Karpas-422 (cell line): ENCODE data around the gene PTGER4. TPM values are rescaled to one million over a fixed set of nuclear protein-coding genes. Genes with fewer than 3 reads are reported as not detected.

ENCODE experiments used
- DNase-seq: peaks from one replicate; pipeline ENCODE4 v3.0.0-alpha.2; 2015
- H2AFZ ChIP-seq: fragments of 200-600 bp; sonication (generic); 2 replicates; pipeline ENCODE4 v1.6.1; 2014; ENCODE audit warnings: antibody characterized with exemption, low read length, mixed read lengths
- H3K27ac ChIP-seq: fragments of 200-600 bp; sonication (generic); 2 replicates; pipeline ENCODE4 v1.5.1; 2014; ENCODE audit warnings: mild to moderate bottlenecking, low read length, moderate library complexity
- H3K27me3 ChIP-seq: fragments of 200-600 bp; sonication (generic); 2 replicates; pipeline ENCODE4 v1.6.1; 2014; ENCODE audit warnings: low read length, mixed read lengths
- H3K36me3 ChIP-seq: fragments of 200-600 bp; sonication (generic); 2 replicates; pipeline ENCODE4 v1.6.1; 2014; ENCODE audit warnings: low read length, mixed read lengths; ENCODE audit not compliant: insufficient read depth
- H3K4me1 ChIP-seq: fragments of 200-600 bp; sonication (generic); 2 replicates; pipeline ENCODE4 v1.6.1; 2014; ENCODE audit warnings: mild to moderate bottlenecking, low read length, mixed read lengths
- H3K4me2 ChIP-seq: fragments of 200-600 bp; sonication (generic); 2 replicates; pipeline ENCODE4 v1.6.1; 2014; ENCODE audit warnings: low read length, low read depth, mild to moderate bottlenecking; ENCODE audit not compliant: poor library complexity, severe bottlenecking
- H3K4me3 ChIP-seq: fragments of 200-600 bp; sonication (generic); 2 replicates; pipeline ENCODE4 v1.5.1; 2014; ENCODE audit warnings: mild to moderate bottlenecking, antibody characterized with exemption, low read length, mixed read lengths
- H3K79me2 ChIP-seq: fragments of 200-600 bp; sonication (generic); 2 replicates; pipeline ENCODE4 v1.6.1; 2014; ENCODE audit warnings: mild to moderate bottlenecking, low read length, mixed read lengths
- H3K9ac ChIP-seq: fragments of 200-600 bp; sonication (generic); 2 replicates; pipeline ENCODE4 v1.6.0; 2014; ENCODE audit warnings: low read length
- H3K9me2 ChIP-seq: fragments of 200-600 bp; sonication (generic), shearing (Covaris generic); replicated peaks from 2 replicates; pipeline ENCODE4 v1.6.0; 2014; ENCODE audit warnings: mild to moderate bottlenecking, low read length, moderate library complexity; ENCODE audit not compliant: insufficient read depth
- H3K9me3 ChIP-seq: fragments of 300-700, 200-600 bp; sonication (generic); 2 replicates; pipeline ENCODE4 v1.6.1; 2014; ENCODE audit warnings: low read length, mixed read lengths
- H4K20me1 ChIP-seq: fragments of 200-600 bp; sonication (generic); 2 replicates; pipeline ENCODE4 v1.6.1; 2014; ENCODE audit warnings: mild to moderate bottlenecking, antibody characterized with exemption, low read length, low read depth; ENCODE audit not compliant: insufficient read depth
- total RNA-seq: library from RNA; depleted of rRNA; stranded (reverse); fragments of >200 nt; shearing (Covaris generic); gene quantifications from 2 replicates; pipeline ENCODE4 v1.2.3, GENCODE V29; 2014; ENCODE audit warnings: low replicate concordance

PTGER4 gene
- total RNA-seq, 1 experiment from 2014 or later, result not detected

DNA sequence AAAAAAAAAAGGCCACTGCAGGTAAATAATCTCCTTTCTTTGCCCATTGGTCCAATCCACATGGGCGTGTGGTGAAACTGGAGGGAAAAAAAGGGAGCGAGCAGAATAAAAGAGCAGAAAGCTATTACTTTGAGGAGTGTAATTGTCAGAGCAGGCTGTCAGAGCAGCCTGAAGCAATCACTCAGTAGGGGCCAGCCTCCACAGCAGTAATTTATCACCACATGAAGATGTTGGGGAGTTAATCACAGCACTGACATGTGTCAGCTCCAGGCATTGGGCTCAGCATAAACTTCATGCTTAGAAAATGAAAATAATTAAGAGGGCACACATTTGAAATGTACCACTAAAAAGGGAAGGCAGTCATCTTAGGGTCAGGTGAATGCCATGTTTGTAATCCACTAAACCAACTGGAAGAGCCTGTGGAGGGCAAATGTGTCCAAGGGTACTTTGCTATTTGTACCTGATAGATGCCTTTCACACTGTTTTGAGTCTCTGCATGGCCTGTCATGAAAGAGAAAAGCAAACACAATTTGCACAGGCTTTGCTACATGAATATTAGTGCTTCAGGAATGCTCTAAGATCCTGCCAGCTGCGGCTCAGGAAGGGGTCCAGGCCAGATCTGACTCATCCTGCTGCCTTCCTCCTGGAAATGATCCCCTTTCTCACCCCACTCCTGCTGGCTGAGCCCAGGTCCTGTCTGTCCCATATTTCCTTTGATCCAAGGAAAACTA, 2.9 kb upstream of the PTGER4 start:
- Histone ChIP-seq H3K4me1 (peaks cover 26% of the 10 kb centered on the region), H3K36me3 (no peaks in the 10 kb centered on the region), H4K20me1 (no peaks in the 10 kb centered on the region; the same call in 1 of the 2 replicates), H3K27me3 (peaks cover 3% of the 10 kb centered on the region; the same call in 1 of the 2 replicates), H2AFZ (no peak overlapping the region), H3K9me3 (no peaks in the 10 kb centered on the region), H3K9me2 (no peaks in the 10 kb centered on the region), H3K79me2 (no peaks in the 10 kb centered on the region), H3K27ac (no peak overlapping the region), H3K4me2 (no peak overlapping the region), H3K4me3 (no peak overlapping the region), H3K9ac (no peak overlapping the region)
- DNase-seq, result peak; percentile 36

DNA sequence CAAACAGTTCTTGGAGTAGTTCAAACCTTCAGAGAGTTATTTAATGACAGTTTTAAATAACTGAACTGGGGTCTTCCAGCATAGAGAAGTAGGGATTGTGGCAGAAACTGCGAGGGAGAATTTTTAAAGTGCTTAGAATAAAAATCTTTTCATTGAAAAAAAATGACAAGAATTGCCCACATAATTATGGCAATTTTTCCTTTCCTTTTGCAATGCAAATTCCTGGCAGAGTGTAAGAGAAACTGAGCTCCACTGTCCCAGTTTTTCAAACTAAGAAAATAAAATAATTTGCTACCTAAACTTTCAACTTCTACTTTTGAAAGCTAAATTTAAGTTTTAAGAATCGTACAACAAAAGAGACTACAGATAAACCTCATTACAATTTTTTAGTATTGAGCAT, 2.3 kb upstream of the PTGER4 start:
- no peak overlapping the region for H3K4me2 ChIP-seq
- no peak overlapping the region for H2AFZ ChIP-seq
- no peaks in the 10 kb centered on the region for H3K9me2 ChIP-seq
- H3K9ac ChIP-seq, result no peak overlapping the region
- peaks cover 29% of the 10 kb centered on the region for H3K4me1 ChIP-seq
- peaks cover 3% of the 10 kb centered on the region; the same call in 1 of the 2 replicates for H3K27me3 ChIP-seq
- no peaks in the 10 kb centered on the region for H3K36me3 ChIP-seq
- H3K4me3 ChIP-seq, result no peak overlapping the region
- no peaks in the 10 kb centered on the region; the same call in 1 of the 2 replicates for H4K20me1 ChIP-seq
- DNase-seq, result no peak
- no peaks in the 10 kb centered on the region for H3K9me3 ChIP-seq
- H3K79me2 ChIP-seq, result no peaks in the 10 kb centered on the region
- H3K27ac ChIP-seq, result no peak overlapping the region

DNA sequence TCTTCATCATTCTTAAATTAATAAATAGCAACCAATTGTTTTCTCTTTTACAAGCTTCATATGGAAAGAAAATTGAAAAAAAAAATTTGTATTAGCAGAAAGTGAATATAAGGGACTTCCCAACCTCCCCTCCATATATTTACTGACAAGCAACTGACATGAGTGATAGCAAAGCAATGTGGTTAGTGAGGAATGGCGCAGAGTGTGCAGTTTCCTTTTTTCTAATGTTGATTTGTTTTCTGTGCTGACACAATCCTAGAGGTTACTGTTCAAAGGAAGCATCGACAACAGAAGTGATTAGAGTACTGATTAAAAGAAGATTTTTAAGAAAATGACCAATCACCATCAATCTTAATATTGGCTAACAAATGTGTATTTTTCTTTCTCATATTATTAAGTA, 1.7 kb upstream of the PTGER4 start:
- Histone ChIP-seq H3K4me2 (no peak overlapping the region), H3K36me3 (no peaks in the 10 kb centered on the region), H3K4me3 (no peak overlapping the region), H2AFZ (no peak overlapping the region), H4K20me1 (no peaks in the 10 kb centered on the region; the same call in 1 of the 2 replicates), H3K9ac (no peak overlapping the region), H3K27ac (no peak overlapping the region), H3K9me3 (no peaks in the 10 kb centered on the region), H3K9me2 (no peaks in the 10 kb centered on the region), H3K4me1 (peaks cover 29% of the 10 kb centered on the region), H3K79me2 (no peaks in the 10 kb centered on the region), H3K27me3 (peaks cover 3% of the 10 kb centered on the region; the same call in 1 of the 2 replicates)
- DNase-seq, result no peak

DNA sequence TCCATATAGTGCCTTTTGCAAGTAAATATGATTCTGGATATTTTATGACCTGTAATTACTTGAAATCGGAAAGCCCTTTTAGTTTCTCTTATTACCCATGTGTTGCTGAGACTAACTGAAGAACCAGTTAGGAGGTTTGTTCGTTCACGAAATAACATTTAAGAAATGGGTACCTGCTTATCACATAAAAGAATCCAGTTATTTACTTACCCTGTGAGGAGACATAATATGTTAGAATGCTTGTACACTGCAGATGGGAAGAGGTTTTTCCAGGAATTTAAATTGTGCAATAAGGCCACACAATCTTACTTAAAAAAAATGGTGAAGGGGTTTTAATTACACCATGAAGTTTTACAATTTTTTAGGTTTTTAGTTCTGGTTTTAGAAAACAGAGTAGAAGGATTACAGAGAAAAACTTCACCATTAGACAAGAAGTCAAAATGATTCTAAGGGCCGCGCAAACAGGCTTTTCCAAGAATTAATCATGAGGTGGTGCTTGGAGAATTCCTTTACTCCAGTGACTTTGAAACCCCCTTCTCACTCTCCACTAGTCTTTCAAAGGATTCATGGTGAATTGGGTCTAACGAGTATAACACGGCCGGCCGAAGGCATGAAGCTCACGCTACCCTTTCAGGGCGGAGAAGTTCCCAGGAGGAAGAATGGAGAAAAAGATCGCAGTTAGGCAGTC, 1.1 kb upstream of the PTGER4 start:
- Histone ChIP-seq H3K27ac (no peak overlapping the region), H3K79me2 (no peaks in the 10 kb centered on the region), H4K20me1 (no peaks in the 10 kb centered on the region; the same call in 1 of the 2 replicates), H3K27me3 (peaks cover 3% of the 10 kb centered on the region; the same call in 1 of the 2 replicates), H3K4me3 (peak overlapping the region; percentile 56), H3K9me3 (no peaks in the 10 kb centered on the region), H3K9ac (peak overlapping the region; percentile 42), H2AFZ (peak overlapping the region; percentile 7; the same call in 1 of the 2 replicates), H3K36me3 (no peaks in the 10 kb centered on the region), H3K4me1 (peaks cover 29% of the 10 kb centered on the region), H3K9me2 (no peaks in the 10 kb centered on the region), H3K4me2 (peak overlapping the region; percentile 77)
- DNase-seq, result no peak

DNA sequence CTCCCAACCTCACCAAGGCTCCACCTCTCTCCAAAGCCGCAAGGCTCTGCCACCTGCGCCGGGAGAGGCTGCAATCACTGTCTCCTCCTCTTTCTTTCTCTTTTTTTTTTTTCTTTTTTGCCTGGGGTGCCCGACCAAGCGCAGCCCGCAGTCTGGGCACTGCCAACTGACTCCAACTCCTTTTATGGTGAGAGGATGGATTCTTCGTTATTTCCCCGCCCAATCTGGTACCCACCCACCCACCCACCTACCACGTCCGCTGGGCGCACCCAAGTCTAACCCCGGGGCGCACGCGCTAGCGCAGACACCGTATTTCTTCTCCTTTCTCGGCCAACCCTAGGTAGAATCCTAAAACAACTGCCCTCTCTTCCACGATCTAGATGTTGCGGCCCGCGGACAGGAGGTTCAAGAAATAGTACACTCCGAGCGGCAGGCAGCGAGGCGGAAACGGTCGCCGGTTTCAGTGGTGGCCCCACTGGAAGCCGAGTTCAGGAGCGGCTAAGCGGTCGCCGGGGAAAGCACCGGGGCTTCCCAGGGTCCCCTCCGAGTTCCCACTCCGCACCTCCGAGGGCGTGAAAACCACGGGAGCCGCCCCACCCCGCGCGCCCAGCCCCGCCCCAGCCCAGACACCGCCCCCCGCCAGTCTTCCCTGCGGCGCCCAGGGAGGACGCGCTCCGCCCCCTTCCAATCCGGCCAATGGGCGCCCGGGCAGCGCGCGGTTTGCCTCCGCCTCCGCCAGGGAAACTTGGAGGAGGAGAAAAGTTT, 385 bp upstream of the PTGER4 start:
- H3K79me2 ChIP-seq, result no peaks in the 10 kb centered on the region
- H3K9me2 ChIP-seq, result no peaks in the 10 kb centered on the region
- peak; percentile 89 for DNase-seq
- H2AFZ ChIP-seq, result peak overlapping the region; percentile 89; the same call in 1 of the 2 replicates
- H3K27me3 ChIP-seq, result peaks cover 3% of the 10 kb centered on the region; the same call in 1 of the 2 replicates
- peak overlapping the region; percentile 70 for H3K9ac ChIP-seq
- H3K36me3 ChIP-seq, result no peaks in the 10 kb centered on the region
- H3K27ac ChIP-seq, result no peak overlapping the region
- H3K4me1 ChIP-seq, result peaks cover 29% of the 10 kb centered on the region
- peak overlapping the region; percentile 65 for H3K4me3 ChIP-seq
- no peaks in the 10 kb centered on the region for H3K9me3 ChIP-seq
- H3K4me2 ChIP-seq, result peak overlapping the region; percentile 77
- no peaks in the 10 kb centered on the region; the same call in 1 of the 2 replicates for H4K20me1 ChIP-seq

DNA sequence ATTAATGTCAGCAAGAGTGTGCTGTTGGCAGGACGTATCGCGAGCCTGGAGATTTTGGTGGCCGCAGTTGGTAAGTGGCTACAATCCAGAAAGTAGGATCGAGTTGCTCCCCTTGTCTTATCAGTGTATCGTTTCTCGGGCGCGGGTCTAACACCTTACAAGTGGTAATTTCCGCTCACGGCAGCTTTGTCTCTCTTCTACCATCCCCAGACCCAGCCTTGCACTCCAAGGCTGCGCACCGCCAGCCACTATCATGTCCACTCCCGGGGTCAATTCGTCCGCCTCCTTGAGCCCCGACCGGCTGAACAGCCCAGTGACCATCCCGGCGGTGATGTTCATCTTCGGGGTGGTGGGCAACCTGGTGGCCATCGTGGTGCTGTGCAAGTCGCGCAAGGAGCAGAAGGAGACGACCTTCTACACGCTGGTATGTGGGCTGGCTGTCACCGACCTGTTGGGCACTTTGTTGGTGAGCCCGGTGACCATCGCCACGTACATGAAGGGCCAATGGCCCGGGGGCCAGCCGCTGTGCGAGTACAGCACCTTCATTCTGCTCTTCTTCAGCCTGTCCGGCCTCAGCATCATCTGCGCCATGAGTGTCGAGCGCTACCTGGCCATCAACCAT, 1.1 kb downstream of the PTGER4 start:
- Histone ChIP-seq H3K4me3 (peak overlapping the region; percentile 65; the same call in 1 of the 2 replicates), H3K27ac (no peak overlapping the region), H3K9me2 (no peaks in the 10 kb centered on the region), H3K36me3 (no peaks in the 10 kb centered on the region), H3K9ac (no peak overlapping the region), H2AFZ (0 out of 2 replicates have a peak overlapping the region, but pooled peaks have one; percentile 46), H4K20me1 (no peaks in the 10 kb centered on the region; the same call in 1 of the 2 replicates), H3K4me2 (peak overlapping the region; percentile 77), H3K79me2 (no peaks in the 10 kb centered on the region), H3K9me3 (no peaks in the 10 kb centered on the region), H3K27me3 (peaks cover 3% of the 10 kb centered on the region; the same call in 1 of the 2 replicates), H3K4me1 (peaks cover 29% of the 10 kb centered on the region)
- no peak for DNase-seq

DNA sequence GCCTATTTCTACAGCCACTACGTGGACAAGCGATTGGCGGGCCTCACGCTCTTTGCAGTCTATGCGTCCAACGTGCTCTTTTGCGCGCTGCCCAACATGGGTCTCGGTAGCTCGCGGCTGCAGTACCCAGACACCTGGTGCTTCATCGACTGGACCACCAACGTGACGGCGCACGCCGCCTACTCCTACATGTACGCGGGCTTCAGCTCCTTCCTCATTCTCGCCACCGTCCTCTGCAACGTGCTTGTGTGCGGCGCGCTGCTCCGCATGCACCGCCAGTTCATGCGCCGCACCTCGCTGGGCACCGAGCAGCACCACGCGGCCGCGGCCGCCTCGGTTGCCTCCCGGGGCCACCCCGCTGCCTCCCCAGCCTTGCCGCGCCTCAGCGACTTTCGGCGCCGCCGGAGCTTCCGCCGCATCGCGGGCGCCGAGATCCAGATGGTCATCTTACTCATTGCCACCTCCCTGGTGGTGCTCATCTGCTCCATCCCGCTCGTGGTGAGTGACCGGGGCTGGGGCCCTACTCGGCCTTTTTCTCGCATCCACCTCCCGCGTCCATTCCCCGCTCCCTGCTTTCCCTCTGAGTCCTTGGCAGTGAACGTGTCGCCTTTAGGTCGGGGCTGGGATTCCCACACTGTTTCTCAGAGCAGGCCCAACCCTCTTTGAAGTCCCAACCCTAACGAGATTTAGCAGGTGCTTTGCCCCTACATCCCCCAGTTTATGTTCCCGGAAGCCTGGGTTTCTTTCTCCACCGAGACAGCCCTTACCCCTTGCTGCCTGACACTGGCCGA, 1.8 kb downstream of the PTGER4 start:
- H3K36me3 ChIP-seq, result no peaks in the 10 kb centered on the region
- no peaks in the 10 kb centered on the region for H3K9me3 ChIP-seq
- no peaks in the 10 kb centered on the region for H3K9me2 ChIP-seq
- H3K9ac ChIP-seq, result peak overlapping the region; percentile 28; the same call in 1 of the 2 replicates
- no peaks in the 10 kb centered on the region for H3K79me2 ChIP-seq
- H2AFZ ChIP-seq, result peak overlapping the region; percentile 46; the same call in 1 of the 2 replicates
- no peak overlapping the region for H3K27ac ChIP-seq
- peak overlapping the region; percentile 54 for H3K4me3 ChIP-seq
- H3K27me3 ChIP-seq, result peaks cover 3% of the 10 kb centered on the region; the same call in 1 of the 2 replicates
- peak overlapping the region; percentile 77 for H3K4me2 ChIP-seq
- peaks cover 4% of the 10 kb centered on the region; the same call in 1 of the 2 replicates for H4K20me1 ChIP-seq
- DNase-seq, result no peak
- peaks cover 29% of the 10 kb centered on the region for H3K4me1 ChIP-seq
